ENCODE measurements around the gene MC2R.

GRCh38 chr18:13945811-13946210, 30.5 kb upstream of the MC2R start:
- TF ChIP-seq CTCF (IDR thresholded peaks at IDR 0.05 in 2 of 3, conservative IDR thresholded peaks at IDR 0.05 in 1 of 3; ENCODE audit: control insufficient read depth in 2 of 3, extremely low read depth in 1 of 3, insufficient read depth in 1 of 3, low read depth in 3 of 3, low read length in 3 of 3): no peak
- no peak for TF ChIP-seq JUND (IDR thresholded peaks at IDR 0.05; ENCODE audit: low read depth, low read length)
- TF ChIP-seq FOXM1 (IDR thresholded peaks at IDR 0.05; ENCODE audit: low read depth, low read length): no peak

All from GM12878 (cell line).